MCF 10A (cell line): ENCODE measurements around the gene SBSN. TPM values are rescaled to one million over a fixed set of nuclear protein-coding genes. Genes with fewer than 3 reads are reported as not detected.

Source experiments
- BruUV-seq: library from RNA; stranded (reverse); fragments of 400-500 nt; replicated peaks from 2 replicates; lab custom pipeline; 2021; lab: Mats Ljungman, UMichigan
- CTCF ChIA-PET: fragments of 300-600 bp; sonication (Branson Sonifier 250); formaldehyde crosslinking; extraction: SDS; loops from one replicate; lab custom pipeline; 2021; ENCODE audit warnings: antibody characterized with exemption, inconsistent platforms; lab: Yijun Ruan, JAX
- POLR2A ChIA-PET: fragments of 300-600, 350-650 bp; sonication (Branson Sonifier 250); formaldehyde crosslinking; extraction: SDS; loops from one replicate; lab custom pipeline; 2020; ENCODE audit warnings: antibody characterized with exemption, inconsistent platforms; lab: Yijun Ruan, JAX
- DNase-seq: peaks from one replicate; pipeline ENCODE4 v3.0.0-alpha.2; 2018; ENCODE audit not compliant: unreplicated experiment
- H3K27ac Mint-ChIP-seq: one replicate; pipeline ENCODE4 v1.8.0; 2022; ENCODE audit warnings: mild to moderate bottlenecking, low read depth, mixed read lengths; ENCODE audit not compliant: unreplicated experiment
- H3K27me3 Mint-ChIP-seq: one replicate; pipeline ENCODE4 v1.8.0; 2022; ENCODE audit warnings: mixed read lengths; ENCODE audit not compliant: insufficient read depth, unreplicated experiment
- H3K36me3 Mint-ChIP-seq: one replicate; pipeline ENCODE4 v1.8.0; 2022; ENCODE audit warnings: mild to moderate bottlenecking, moderate library complexity, mixed read lengths; ENCODE audit not compliant: insufficient read depth, unreplicated experiment
- H3K4me1 Mint-ChIP-seq: one replicate; pipeline ENCODE4 v1.8.0; 2022; ENCODE audit warnings: mixed read lengths; ENCODE audit not compliant: insufficient read depth, unreplicated experiment
- H3K4me3 Mint-ChIP-seq: one replicate; pipeline ENCODE4 v1.8.0; 2022; ENCODE audit warnings: mild to moderate bottlenecking, moderate library complexity, mixed read lengths; ENCODE audit not compliant: unreplicated experiment
- H3K9me3 Mint-ChIP-seq: one replicate; pipeline ENCODE4 v1.8.0; 2022; ENCODE audit warnings: mixed read lengths; ENCODE audit not compliant: unreplicated experiment
- CTCF ChIP-seq: fragments of 200-600 bp; IDR thresholded peaks from one replicate; pipeline ENCODE4 v1.8.0; 2022; ENCODE audit warnings: antibody characterized with exemption, mild to moderate bottlenecking; ENCODE audit not compliant: unreplicated experiment
- intact Hi-C: fragments of 100-400 bp; cut with micrococcal nuclease; formaldehyde crosslinking; loops from 2 replicates; pipeline ENCODE4 v1.14.1; 2022
- total RNA-seq: library from RNA; stranded (reverse); gene quantifications from 2 replicates; pipeline ENCODE4 v1.2.3, GENCODE V29; 2022

Gene SBSN
- total RNA-seq, 1 experiment from 2014 or later = not detected

GRCh38 chr19:35509861-35510625 lies 18.1 kb downstream of the SBSN start:
- Mint-ChIP-seq H3K9me3 (no peaks in the 10 kb centered on the region), H3K27ac (peak overlapping the region; percentile 75), H3K36me3 (peaks cover 12% of the 10 kb centered on the region), H3K27me3 (no peaks in the 10 kb centered on the region), H3K4me3 (peak overlapping the region; percentile 74), H3K4me1 (peaks cover 15% of the 10 kb centered on the region)
- POLR2A ChIA-PET = interaction anchor here (0.6 to 1.3 kb wide), 11 partner anchors 9 to 321 kb away, joined by 3 to 4 read pairs (median 4); partner anchors contain the start of genes COX6B1, PSENEN and U2AF1L4
- CTCF ChIA-PET = interaction anchor here (0.6 to 8.6 kb wide), 21 partner anchors 8 to 165 kb away, joined by 3 to 108 read pairs (median 4); no protein-coding TSS in a partner anchor
- peak; percentile 88 for DNase-seq
- BruUV-seq = TSS peak; percentile 69
- TF ChIP-seq CTCF = peak; percentile 93
- intact Hi-C loops = loop anchor here (1.0 to 2.0 kb wide), 3 partner anchors 35 to 207 kb away; partner anchors contain the start of gene TMEM147

- intact Hi-C loops = loop anchor here (1.0 kb wide), 1 partner anchor 36 kb away; the partner anchor contains the start of gene TMEM147
- TF ChIP-seq CTCF = no peak
- Mint-ChIP-seq H3K36me3 (peaks cover 18% of the 10 kb centered on the region), H3K27ac (peak overlapping the region; percentile 75), H3K4me1 (peaks cover 15% of the 10 kb centered on the region), H3K9me3 (no peaks in the 10 kb centered on the region), H3K4me3 (peak overlapping the region; percentile 74), H3K27me3 (no peaks in the 10 kb centered on the region)
- ChIA-PET CTCF (interaction anchor here (0.5 to 8.6 kb wide), 9 partner anchors 11 to 166 kb away, joined by 3 to 108 read pairs (median 4); no protein-coding TSS in a partner anchor), POLR2A (interaction anchor here (0.6 to 1.3 kb wide), 12 partner anchors 11 to 1141 kb away, joined by 3 to 5 read pairs (median 4); partner anchors contain the start of genes COX6B1, PSENEN and U2AF1L4)
- BruUV-seq = no TSS peak
- peak; percentile 79 for DNase-seq
Measured at GRCh38 chr19:35509018-35509652, 19.0 kb downstream of the SBSN start.

- H3K27ac Mint-ChIP-seq = no peak overlapping the region
- peaks cover 5% of the 10 kb centered on the region for H3K4me1 Mint-ChIP-seq
- H3K27me3 Mint-ChIP-seq = no peaks in the 10 kb centered on the region
- H3K4me3 Mint-ChIP-seq = no peak overlapping the region
- intact Hi-C loops = no loop called here
- no TSS peak for BruUV-seq
- POLR2A ChIA-PET = interaction anchor here (1.3 kb wide), 1 partner anchor 13 kb away, joined by 4 read pairs; no protein-coding TSS in a partner anchor
- CTCF ChIA-PET = interaction anchor here (0.6 to 8.6 kb wide), 7 partner anchors 13 to 393 kb away, joined by 3 to 108 read pairs (median 4); no protein-coding TSS in a partner anchor
- no peak for DNase-seq
- peaks cover 19% of the 10 kb centered on the region for H3K36me3 Mint-ChIP-seq
- no peak for TF ChIP-seq CTCF
- no peaks in the 10 kb centered on the region for H3K9me3 Mint-ChIP-seq
Measured at GRCh38 chr19:35508129-35508528, 20.0 kb downstream of the SBSN start.
